GM21576 (cell line): ENCODE measurements around the gene PIAS3.
"Not testable (repeated sequence)": the region's sequence is repeated elsewhere in the genome, so short reads cannot be mapped to it uniquely, and the experiment has no call there.

Experiments used
- ATAC-seq: cut with Tn5 transposase; IDR thresholded peaks from one replicate; pipeline ENCODE4 v1.9.1; 2021; ENCODE audit warnings: mild to moderate bottlenecking, moderate library complexity; ENCODE audit not compliant: unreplicated experiment

PIAS3 gene

DNA sequence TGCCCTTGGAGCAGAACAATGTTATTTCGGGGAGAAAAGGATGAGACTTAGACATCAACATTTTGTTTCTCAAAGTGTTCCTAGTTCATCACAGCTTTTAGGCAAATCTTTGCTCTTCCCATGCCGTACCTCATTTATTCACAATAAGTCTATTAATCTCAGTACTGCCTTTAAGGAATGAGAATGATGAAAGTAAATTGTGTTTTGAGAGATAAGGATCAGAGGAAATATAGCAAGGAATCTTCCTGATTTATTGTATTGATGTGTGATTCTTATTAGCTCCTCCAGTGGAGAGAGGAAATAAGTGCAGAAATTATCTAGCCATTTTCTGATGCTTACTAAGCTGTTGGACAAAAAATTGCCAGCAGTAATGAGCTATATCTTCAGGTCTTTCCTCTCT, 32.9 kb downstream of the PIAS3 start:
- ATAC-seq: no peak

GRCh38 chr1:145824499-145824842, 34.4 kb downstream of the PIAS3 start:
- ATAC-seq: no peak

- peak; percentile 76 for ATAC-seq
Measured at GRCh38 chr1:145823565-145824498, 35.0 kb downstream of the PIAS3 start, which contains the start of the genes POLR3C and RNF115. Gene POLR3C (plus strand): TSS chr1:145824200. CDS start chr1:145825777, 1,577 bp downstream. Gene RNF115 (minus strand): TSS chr1:145824095. CDS start chr1:145823873, 222 bp downstream.

DNA sequence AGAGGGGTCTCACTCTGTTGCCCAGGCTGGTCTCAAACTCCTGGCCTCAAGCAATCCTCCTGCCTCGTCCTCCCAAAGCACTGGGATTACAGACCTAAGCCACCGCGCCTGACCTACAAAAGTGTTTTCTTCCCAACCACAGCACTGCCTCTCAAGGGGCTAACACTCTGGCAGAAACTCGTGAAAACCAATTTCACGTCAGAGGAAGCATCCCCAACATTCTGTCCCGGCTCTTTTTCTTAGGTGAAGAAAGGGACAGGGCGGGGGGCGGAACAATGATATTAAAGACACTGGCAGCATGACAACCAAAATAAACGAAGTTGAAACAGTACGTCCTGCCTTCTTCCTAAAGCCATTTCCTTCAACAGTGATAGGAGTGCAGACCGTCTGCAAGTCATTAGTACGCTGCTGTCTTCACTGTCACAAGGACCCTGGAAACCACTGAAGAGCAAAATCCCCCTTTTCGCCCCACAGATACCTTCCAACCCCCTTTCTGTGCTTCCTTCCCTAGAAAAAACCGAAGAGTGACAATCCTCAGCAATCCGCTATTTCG, 36.0 kb downstream of the PIAS3 start:
- ATAC-seq: not testable (repeated sequence)

DNA sequence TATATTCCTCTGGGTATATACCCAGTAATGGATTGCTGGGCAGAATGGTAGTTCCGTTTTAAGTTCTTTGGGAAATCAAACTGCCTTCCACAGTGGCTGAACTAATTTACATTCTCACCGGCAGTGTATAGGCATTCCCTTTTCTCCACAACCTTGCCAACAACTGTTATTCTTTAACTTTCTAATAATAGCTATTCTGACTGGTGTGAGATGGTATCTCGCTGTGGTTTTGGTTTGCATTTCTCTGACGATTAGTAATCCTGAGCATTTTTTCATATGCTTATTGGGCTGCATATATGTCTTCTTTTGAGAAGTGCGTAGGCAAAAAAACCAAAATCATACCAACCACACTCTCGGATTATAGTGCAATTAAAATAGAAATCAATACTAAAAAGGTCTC, 40.8 kb downstream of the PIAS3 start:
- ATAC-seq: not testable (repeated sequence)

GRCh38 chr1:145812977-145813810, 45.7 kb downstream of the PIAS3 start:
- ATAC-seq: not testable (repeated sequence)

DNA sequence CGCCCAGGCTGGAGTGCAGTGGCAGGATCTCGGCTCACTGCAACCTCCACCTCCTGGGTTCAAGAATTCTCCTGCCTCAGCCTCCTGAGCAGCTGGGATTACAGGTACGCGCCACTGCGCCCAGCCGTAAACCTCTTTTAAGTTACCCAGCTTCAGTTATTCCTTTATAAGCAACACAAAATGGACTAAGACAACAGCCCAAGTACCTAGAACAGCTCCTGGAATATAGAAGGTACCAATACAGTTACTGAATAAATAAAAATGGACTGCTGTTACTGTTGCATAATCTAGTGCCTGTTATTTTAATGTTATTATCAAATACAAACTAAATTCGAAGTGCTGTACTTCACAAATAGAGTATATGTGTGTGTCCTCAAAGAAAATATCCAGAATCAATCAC, 52.0 kb downstream of the PIAS3 start:
- ATAC-seq: no peak

DNA sequence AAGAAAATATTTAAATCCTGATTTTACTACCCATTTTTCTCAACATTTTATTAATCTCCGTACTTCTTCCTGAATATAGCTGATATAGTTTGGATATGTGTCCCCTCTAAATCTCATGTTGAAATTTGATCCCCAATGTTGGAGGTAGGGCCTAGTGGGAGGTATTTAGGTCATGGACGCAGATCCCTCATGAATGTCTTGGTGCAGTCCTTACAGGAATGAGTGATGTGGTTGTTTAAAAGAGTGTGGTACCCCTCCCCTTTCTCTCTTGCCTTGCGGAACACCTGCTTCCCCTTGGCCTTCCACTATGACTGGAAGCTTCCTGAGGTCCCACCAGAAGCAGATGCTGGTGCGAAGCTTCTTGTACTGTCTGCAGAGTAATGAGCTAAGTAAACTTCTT, 52.5 kb downstream of the PIAS3 start:
- ATAC-seq: no peak

- no peak for ATAC-seq
Measured at GRCh38 chr1:145805057-145805456, 53.8 kb downstream of the PIAS3 start.

DNA sequence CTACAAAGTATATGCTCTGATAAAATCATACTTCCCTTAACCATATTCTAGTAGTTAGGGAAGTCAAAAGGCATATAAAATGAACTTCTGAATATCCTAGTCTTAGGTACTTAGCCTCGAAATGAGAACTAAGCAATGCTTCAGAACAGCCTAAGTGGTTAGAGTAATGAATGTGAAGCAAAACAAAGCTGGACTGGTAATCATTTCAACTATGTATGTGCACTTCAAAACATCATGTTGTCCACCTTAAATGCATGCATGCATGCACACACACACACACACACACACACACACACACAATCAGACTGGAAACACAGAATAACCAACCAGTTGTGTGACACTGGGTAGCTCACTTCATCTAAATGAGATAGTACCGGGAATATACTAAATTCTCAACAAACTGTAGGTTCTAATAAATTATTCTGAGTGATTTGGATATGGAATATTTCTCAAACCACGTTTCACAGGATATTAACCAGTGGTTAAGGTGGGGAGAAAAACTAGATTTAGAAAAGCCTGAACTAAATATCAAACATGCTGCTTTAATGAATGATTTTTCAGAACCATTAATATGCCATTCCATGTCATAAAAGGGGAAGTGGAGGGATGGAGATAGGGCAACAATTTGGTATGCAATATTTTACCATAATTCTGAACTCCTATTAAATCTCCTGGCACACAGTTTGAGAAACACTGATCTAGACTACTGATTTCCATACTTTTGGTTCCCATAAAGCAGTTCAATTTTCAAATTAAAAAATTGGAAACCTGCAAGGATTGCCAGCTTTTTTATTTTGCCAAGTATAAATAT, 54.4 kb downstream of the PIAS3 start:
- no peak for ATAC-seq

- no peak for ATAC-seq
Measured at GRCh38 chr1:145799806-145800205, 59.1 kb downstream of the PIAS3 start.
